IPS DF 19.7 (cell line): ENCODE data around the gene TFEC.
"Not testable (repeated sequence)": the region's sequence is repeated elsewhere in the genome, so short reads cannot be mapped to it uniquely, and the experiment has no call there.

Experiments used
- DNase-seq: peaks from one replicate; pipeline ENCODE4 v3.0.0-alpha.2; 2013; ENCODE audit warnings: low read depth, low spot score

The TFEC gene, protein sequence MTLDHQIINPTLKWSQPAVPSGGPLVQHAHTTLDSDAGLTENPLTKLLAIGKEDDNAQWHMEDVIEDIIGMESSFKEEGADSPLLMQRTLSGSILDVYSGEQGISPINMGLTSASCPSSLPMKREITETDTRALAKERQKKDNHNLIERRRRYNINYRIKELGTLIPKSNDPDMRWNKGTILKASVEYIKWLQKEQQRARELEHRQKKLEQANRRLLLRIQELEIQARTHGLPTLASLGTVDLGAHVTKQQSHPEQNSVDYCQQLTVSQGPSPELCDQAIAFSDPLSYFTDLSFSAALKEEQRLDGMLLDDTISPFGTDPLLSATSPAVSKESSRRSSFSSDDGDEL

DNA sequence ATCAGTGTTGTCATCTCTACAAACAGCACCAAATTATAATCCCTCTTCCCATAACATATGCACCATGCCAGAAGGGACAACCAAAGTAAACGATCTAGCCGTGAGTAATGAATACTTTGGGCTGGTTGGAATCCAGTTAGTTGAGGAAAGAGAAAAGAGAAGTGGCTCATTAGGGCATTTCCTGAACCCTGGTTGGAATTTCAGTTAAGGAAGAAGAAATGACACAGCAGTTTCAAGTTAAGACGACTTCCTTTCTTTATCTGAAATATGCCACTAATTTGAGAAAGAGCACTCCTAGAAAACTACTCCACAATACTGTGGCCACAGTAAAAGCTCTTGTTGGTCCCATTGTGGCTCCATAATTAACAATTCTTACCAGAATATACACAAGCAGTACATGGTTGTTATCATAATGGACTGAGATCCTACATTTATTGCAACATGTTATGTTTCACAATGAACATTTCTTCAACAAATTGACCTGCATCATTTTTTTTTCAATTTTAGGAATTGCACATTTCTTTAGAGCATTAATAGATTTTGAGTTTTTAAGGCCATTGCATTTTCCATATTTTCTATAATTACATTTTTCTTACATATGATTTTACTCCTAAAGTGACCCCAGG lies at the start of gene TFEC:
Gene TFEC, minus strand, starts transcription at position 113 of the 626 bp plus-strand sequence. CDS start 46,322 bp downstream, outside the sequence.
- DNase-seq, result no peak

DNA sequence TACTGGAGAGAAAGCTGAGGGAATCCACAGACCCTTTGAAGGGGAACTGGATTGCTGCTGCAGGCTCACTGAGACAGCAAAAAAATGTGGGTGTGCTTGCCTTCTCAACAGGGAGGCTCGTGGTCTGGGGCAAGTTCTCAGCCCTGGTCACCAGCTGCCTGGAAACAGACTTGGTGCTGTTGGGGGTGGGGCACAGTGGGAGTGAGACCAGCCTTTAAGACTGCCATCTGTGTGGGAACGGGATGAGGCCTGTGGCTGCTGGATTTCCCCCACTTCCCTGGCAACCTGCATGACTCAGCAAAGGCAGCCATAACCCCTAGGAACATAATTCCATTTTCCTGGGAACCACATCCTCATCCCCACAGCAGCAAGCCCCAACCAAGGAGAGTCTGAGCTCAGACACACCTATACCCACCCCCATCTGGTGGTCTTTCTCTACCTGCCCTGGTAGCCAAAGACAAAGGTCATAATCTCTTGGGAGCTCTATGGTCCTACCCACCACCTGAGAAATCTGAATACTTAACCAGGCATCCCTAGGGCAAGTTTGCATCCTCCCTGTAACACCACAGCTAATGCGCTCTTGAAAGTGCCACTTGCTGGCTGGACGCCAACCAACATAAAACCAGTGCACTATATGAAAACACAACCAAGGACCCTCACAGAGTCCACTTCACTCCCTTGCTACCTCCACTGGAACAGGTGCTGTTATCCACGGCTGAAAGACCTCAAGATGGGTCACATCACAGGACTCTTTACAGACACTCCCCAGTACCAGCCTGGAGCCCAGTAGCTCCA lies 45.0 kb upstream of the TFEC start:
- no peak for DNase-seq

DNA sequence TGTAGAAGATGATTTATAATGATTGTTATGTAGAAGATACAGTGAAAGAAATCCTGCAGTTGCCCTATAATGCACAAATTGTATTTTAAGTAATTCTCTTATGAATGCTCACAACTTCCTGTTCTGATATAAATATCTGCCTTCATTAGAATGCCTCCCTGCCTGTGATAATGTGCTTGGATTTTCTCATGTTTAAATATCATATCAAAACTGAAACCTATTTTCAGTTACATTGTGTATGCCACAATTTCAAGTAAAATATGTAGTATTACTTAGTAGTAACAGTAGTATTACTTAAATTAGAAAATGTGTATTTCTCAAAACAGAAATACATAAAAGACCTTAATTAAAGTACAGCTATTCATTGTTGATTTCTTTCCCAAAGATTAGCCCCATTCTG lies 41.1 kb upstream of the TFEC start:
- DNase-seq, result no peak

DNA sequence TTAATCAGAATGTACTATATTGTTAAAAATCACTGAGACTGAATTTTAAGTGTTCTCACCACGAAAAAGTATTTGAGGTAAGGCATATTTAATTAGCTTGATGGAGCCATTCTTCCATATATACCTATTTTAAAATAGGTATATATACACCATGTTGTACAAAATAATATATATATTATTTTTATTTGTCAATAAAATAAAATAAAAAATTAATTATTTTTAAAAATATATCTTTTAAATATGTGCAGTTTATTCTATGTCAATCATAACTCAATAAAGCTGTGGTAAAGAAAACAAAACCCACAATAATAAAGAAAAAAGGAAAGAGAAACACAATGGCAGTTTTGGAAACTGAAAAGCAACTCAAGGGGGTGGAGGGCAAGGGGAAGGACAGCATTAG lies 33.6 kb upstream of the TFEC start:
- no peak for DNase-seq

DNA sequence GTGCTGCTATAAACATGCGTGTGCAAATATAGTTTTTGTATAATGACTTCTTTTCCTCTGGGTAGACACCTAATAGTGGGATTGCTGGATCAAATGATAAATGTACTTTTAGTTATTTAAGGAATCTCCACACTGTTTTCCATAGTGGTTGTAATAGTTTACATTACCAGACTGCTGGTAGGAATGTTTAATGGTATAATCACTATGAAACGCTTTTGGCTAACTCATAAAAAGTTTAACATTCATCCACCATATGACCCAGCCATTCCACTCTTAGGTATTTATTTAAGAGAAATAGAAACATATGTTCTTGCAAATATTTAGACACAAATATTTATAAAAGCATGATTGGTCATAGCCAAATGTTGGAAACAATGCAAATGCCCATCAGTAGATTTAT lies 32.1 kb upstream of the TFEC start:
- no peak for DNase-seq

DNA sequence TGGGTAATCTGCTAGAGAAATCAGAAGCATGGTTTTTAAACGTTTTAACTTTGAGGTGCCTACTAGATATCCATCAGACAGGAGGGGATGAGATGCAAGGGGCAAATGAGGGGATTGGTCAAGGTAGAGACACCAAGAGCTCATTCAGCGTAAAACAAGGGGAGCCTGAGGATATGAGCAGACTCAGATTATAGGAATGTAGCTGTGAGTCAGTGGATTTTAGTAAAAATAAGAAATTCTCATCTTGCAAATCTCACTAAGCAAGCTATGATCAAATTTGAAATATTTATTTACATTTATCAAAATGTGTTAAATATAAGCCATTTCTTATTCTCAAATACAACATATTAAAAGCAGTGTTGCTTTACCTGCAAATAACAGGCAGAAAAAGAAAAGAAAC lies 21.4 kb upstream of the TFEC start:
- DNase-seq, result no peak

DNA sequence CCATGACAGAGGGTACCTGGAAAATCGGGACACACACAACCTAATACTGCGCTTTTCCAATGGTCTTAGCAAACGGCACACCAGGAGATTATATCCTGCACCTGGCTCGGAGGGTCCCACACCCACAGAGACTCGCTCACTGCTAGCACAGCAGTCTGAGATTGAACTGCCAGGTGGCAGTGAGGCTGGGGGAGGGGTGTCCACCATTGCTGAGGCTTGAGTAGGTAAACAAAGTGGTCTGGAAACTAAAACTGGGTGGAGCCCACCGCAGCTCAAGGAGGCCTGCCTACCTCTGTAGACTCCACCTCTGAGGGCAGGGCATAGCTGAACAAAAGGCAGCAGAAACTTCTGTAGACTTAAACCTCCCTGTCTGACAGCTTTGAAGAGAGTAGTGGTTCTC lies 16.7 kb upstream of the TFEC start:
- not testable (repeated sequence) for DNase-seq

DNA sequence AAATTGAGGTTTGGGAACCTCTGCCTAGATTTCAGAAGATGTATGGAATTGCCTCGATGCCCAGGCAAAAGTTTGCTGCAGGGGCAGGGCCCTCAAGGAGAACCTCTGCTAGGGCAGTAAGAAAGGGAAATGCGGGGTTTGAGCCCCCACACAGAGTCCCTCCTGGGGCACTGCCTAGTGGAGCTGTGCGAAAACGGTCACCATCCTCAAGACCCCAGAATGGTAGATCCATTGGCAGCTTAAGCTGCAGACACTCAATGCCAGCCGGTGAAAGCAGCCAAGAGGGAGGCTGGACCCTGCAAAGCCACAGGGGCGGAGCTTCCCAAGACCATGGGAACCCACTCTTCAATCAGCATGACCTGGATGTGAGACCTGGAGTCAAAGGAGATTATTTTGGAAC lies 15.0 kb upstream of the TFEC start:
- DNase-seq, result no peak

DNA sequence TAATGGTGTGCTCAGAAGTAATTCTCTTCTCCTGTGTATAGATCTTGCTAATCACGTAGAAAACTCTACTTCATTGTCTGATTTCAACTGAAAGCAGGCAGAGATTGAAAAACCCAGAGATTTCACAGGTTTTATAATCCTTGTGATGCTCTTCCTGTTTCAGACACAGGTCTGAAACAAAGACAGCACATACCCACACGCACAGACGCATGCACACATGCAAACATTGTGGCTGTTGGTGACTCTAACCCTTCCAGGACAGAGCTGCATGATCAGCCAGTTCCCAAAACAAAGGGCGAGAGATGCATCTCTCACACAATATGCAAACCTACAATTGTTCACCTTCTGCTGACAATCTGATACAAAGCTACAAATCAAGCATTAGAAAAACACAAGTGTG lies 11.1 kb upstream of the TFEC start:
- no peak for DNase-seq

DNA sequence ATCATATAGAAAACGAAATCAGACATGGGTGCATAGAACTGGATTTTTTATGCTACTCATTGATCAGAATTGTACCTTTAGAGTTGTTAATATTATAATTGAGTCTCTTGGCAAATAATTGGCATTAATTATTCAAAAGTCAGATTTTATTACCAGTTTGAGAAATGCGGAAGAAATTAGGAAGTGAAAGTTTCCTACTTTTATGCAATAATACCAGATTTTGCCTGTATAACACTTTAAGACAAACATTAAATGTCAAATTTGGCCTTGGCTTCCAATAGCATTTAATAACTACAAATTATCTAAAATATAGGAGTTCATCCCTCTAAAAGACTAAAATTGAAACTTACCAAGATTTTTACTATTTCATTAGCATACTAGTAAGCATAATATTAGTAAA lies 6.8 kb upstream of the TFEC start:
- DNase-seq, result no peak

DNA sequence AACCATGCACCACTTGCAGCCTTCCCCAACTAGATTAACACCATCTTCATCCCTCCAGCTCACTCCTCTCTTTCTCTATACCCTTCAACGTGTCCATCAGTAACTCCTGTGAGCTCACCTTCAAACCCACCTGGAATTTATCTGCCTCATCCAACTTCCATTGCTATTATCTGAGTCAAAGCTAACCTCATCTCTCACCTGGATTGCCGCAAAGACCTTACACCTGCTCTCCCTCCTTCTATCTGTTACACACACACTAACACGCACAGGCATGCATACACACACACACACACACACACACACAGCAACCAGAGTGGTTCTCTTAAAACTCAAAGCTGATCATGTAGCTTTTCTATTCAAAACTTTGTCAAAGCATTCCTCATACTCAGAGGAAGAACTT lies 3.8 kb upstream of the TFEC start:
- no peak for DNase-seq

DNA sequence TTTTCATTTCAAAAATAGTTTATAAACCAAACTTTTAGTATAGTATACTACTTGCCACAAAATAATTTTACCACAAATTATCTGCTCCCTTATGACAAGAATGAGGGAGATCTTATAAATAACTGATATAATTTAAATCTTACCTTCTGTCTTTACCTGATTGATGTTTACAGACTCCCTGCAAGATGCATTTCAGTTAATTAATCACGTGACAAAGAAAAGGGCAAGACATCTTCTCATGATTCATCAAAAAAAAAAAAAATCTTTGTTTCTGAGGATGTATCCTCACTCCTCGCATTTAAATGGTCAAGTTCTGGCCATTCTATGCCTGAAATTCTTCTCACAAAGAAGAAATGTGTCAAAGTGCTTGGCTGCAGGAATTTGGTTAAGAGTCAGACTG lies 2.3 kb upstream of the TFEC start:
- no peak for DNase-seq

DNA sequence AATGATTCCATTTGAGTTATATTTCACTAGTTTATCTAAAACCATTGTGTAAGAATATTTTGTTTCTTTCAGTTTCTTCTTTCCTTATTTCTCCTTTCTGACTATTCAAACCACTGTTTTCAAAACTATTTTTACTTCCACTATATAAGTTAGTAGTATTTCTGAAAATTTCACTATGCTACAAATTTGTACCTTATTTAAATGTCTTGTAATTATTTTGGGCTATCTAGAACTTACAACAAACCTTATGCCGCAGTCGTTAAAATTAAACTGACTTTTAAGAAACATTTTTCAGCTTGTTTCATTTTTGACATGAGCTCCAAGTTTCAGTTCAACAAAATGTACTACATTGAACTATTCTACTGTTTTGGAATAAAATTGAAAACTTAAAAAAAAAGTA lies 1.8 kb downstream of the TFEC start:
- no peak for DNase-seq

DNA sequence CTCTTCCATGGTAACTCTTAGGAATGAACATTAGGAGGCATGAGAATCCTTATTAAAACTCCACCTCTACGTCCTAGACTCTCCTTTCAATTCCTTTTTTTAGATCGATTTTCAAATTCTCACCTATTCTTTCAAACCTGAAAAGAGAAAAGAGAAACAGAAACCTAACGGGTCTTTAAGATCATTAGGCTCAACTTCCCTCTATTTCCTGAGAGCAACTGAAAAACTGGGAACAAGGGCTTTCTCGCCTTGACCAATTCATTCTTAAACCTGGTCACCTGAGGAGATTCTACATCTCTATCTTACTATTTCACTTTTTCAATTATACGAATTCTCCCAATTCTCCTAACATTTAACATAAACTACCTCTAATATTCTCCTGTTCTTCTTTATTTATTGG lies 2.8 kb downstream of the TFEC start:
- no peak for DNase-seq

DNA sequence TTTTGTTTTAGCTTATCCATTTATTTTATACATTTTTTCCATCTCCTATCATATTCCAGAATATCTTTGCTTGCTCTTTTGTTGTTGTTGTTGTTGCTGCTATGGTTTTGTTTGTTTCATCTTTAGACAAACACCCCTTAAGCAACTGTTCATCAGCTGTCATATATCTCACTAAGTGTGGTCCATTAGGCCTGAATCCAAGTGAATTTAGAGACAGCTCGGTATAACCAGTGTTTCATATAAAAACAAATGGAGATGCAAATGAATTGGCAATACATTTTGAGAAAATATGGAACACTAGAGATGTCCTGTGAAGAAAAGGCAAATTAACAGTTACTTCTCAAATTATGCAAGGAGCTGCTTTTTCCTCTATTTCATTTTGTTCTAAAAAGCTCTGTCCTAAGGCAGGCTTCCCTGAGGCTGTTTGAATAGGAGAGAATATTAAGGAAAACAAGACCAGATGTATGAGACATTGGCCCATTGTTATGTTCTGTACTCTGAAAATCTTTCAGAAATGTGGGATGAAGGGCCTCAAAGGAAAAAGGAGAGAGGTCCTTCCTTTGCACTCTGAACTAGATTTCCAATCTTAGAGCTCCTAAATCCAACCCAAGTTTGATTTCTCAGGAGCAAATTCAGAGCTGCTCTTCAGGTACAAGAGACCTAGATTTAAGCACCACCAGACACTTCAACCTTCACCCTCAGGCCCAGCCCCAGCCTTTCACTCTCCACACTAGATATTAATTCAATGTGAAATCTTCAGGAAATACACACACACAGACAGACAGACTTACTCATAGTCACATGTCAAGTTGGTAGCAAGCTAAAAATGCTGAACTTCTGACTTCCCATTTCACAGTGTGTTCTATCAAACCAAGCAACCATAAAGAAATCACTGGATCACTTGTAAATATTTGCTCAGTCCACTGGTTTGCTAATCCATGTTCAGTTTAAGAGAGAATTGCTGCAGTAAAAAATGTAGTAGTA lies 5.4 kb downstream of the TFEC start:
- no peak for DNase-seq

DNA sequence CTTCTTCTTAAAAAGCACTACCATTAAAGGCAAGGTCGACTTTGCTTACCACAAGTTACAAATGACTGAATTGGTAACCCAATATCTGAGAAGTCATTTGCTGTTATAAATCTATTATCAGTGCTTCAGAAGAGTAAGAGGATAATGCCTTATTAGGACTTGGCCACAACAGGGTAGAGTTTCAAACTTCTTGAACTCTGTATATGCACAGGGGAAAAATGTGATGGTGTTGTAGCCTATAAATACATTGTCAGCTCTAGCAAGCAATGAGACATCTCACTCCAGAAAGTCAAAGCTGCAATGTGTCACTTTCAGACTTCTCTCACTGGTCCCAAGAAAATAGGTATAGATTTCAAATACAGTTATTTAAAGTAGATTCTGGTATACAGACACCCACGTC lies 9.3 kb downstream of the TFEC start:
- DNase-seq, result no peak

DNA sequence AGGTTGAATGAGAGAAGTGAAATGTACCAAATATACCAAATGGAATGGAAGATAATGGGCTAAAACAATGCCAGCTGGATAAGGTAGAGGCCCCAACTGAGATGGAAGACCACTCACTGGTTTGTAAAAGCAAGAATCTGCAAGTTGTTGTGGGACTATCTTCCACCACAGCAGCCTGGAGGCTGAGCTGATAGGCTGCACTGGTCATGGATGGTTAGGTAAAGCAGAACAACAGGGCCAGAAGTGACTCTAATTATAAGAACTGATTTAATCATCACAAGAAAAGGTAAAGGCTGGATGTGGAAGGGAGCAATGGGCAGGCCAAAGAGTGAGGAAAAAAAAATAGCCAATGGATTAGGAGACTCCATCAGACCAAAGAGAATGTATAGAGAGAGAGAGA lies 11.8 kb downstream of the TFEC start:
- no peak for DNase-seq

DNA sequence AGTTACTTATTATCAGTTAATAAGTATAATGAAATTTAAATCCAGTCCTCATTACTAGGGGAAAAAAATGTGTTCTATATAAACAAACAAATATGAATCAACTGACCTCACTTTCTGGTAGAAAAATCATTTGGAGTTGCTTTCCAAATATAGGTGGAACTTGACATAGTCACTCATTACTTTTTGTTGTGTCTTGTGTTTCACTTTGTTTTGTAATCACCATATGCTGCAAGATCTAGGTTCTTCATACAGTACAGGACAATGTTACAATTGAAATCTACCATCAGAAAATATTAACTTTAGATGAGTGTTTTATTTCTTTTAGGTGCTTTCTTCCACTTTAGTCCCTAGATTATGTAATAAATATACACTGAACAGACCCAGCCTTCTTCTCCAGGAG lies 16.9 kb downstream of the TFEC start:
- no peak for DNase-seq

DNA sequence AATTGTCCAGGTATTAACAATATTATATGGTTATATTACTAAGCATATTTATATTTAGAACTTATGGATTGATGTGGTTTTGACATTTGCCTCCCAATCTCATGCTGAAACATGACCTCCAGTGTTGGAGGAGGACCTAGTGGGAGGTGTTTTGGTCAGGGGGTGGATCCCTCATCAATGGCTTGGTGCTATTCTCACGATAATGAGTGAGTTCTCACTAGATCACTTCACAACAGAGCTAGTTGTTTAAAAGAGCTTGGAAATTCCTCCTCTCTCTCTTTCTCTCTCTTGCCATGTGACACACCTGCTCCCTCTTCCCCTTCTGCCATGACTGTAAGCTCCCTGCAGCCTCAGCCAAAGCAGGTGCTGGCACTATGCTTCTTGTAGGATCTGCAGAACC lies 19.0 kb downstream of the TFEC start:
- no peak for DNase-seq

DNA sequence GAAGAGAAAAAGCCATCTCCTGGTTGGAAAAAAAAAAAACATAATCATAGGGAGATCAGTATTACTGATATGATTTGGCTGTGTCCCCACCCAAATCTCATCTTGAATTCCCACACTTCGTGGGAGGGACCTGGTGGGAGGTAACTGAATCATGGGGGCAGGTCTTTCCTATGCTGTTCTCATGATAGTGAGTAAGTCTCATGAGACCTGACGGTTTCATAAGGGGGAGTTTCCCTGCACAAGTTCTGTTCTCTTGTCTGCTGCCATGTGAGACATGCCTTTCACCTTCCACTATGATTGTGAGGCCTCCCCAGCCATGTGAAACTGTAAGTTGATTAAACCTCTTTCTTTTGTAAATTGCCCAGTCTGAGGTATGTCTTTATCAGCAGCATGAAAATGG lies 25.8 kb downstream of the TFEC start:
- not testable (repeated sequence) for DNase-seq

DNA sequence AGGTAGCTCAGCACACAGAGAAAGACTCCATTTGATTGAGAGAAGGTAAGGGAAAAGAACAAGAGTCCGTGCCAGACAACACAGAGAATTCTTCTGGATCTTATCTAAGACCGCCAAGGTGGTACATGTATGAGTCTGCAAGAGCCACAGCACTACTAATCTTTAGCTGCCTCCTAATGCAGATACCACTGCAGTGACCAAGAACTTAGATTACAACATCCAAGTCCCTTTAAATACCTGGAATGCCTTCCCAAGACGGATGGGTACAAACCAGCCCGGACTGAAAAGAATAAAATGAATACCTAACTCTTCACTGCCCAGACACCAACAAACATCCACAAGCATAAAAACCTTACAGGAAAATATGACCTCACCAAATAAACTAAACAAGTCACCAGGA lies 33.3 kb downstream of the TFEC start:
- no peak for DNase-seq

DNA sequence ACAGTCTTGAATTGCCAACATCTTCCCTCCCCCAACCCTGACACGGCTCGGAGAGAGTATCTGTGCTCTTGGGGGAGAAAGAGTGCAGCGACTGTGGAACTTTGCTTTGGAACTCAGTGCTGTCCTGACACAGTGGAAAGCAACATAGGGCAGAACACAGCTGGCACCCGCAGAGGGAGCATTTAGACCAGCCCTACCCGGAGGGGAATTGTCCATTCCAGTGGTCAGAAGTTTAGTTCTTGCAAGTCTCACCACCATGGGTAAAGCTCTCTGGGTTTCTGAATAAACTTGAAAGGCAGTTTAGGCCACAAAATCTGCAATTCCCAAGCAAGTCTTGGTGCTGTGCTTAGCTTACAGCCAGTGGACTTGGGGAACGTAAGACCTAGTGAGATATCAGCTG lies 34.9 kb downstream of the TFEC start:
- DNase-seq, result no peak
